ENCODE results near the gene NOS1AP. TPM values are rescaled to one million over a fixed set of nuclear protein-coding genes. Genes with fewer than 3 reads are reported as not detected.

The NOS1AP gene
- total and polyA plus RNA-seq, 2 experiments from 2014 or later, result 5.8 to 6.6 TPM

GRCh38 chr1:162038624-162039023 is 30.9 kb upstream of the NOS1AP start:
- TF ChIP-seq, protein P1, sequence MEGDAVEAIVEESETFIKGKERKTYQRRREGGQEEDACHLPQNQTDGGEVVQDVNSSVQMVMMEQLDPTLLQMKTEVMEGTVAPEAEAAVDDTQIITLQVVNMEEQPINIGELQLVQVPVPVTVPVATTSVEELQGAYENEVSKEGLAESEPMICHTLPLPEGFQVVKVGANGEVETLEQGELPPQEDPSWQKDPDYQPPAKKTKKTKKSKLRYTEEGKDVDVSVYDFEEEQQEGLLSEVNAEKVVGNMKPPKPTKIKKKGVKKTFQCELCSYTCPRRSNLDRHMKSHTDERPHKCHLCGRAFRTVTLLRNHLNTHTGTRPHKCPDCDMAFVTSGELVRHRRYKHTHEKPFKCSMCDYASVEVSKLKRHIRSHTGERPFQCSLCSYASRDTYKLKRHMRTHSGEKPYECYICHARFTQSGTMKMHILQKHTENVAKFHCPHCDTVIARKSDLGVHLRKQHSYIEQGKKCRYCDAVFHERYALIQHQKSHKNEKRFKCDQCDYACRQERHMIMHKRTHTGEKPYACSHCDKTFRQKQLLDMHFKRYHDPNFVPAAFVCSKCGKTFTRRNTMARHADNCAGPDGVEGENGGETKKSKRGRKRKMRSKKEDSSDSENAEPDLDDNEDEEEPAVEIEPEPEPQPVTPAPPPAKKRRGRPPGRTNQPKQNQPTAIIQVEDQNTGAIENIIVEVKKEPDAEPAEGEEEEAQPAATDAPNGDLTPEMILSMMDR (conservative IDR thresholded peaks at IDR 0.05; ENCODE audit: low read depth in 2 of 2), result no peak
- TF ChIP-seq JUNB (IDR thresholded peaks at IDR 0.05; ENCODE audit: unreplicated experiment), result no peak
- no peak for ATAC-seq

GRCh38 chr1:162040001-162040400 is 29.5 kb upstream of the NOS1AP start:
- Histone ChIP-seq H2AFZ (no peak overlapping the region), H3F3A (replicated peaks; ENCODE audit: low read depth) (no peaks in the 10 kb centered on the region), H3K4me1 (ENCODE audit: insufficient read depth) (no peaks in the 10 kb centered on the region), H3K9me2 (ENCODE audit: insufficient read depth) (no peaks in the 10 kb centered on the region), H3K27me3 (ENCODE audit: insufficient read depth) (no peaks in the 10 kb centered on the region), H3K4me3 (no peak overlapping the region), H3K36me3 (ENCODE audit: insufficient read depth) (no peaks in the 10 kb centered on the region), H4K20me1 (replicated peaks; ENCODE audit: insufficient read depth) (no peaks in the 10 kb centered on the region), H3K79me2 (replicated peaks; ENCODE audit: insufficient read depth) (no peaks in the 10 kb centered on the region), H3K27ac (ENCODE audit: low read depth) (no peak overlapping the region), H3K4me2 (no peak overlapping the region)
- Mint-ChIP-seq H3K9me3 (peaks cover 4% of the 10 kb centered on the region; the same call in 2 of the 3 replicates), H3K4me1 (peaks cover 4% of the 10 kb centered on the region; the same call in 2 of the 3 replicates), H3K27me3 (ENCODE audit: insufficient read depth, low read depth, poor library complexity) (no peaks in the 10 kb centered on the region), H3K4me3 (no peak overlapping the region), H3K36me3 (ENCODE audit: low read depth) (no peaks in the 10 kb centered on the region), H3K27ac (no peak overlapping the region)
- ATAC-seq (no peak), DNase-seq (ENCODE audit: low spot score) (no peak)
- TF ChIP-seq POLR2AphosphoS5 (IDR thresholded peaks at IDR 0.05; ENCODE audit: low read depth) (no peak), NANOG (IDR thresholded peaks at IDR 0.05; ENCODE audit: borderline replicate concordance) (no peak), EZH2phosphoT487 (IDR thresholded peaks at IDR 0.05; ENCODE audit: unreplicated experiment) (no peak), ETS1 (IDR thresholded peaks at IDR 0.05) (no peak), ZNF114 (CRISPR knock-in tag; IDR thresholded peaks at IDR 0.05) (no peak), ZNF331 (CRISPR knock-in tag; IDR thresholded peaks at IDR 0.05; ENCODE audit: low read depth) (no peak), EZH2 (IDR thresholded peaks at IDR 0.05; ENCODE audit: low read depth, unreplicated experiment) (no peak), JUNB (IDR thresholded peaks at IDR 0.05; ENCODE audit: unreplicated experiment) (no peak), REST (IDR thresholded peaks at IDR 0.05; ENCODE audit: unreplicated experiment) (no peak), CREB1 (CRISPR knock-in tag; IDR thresholded peaks at IDR 0.05; ENCODE audit: low read depth) (no peak), STAT1 (IDR thresholded peaks at IDR 0.05; ENCODE audit: unreplicated experiment) (no peak)

More at GRCh38 chr1:162038624-162039023, 30.9 kb upstream of the NOS1AP start:
- Histone ChIP-seq H3K79me2 (replicated peaks; ENCODE audit: insufficient read depth) (no peaks in the 10 kb centered on the region), H3F3A (replicated peaks; ENCODE audit: low read depth) (no peaks in the 10 kb centered on the region), H3K4me3 (no peak overlapping the region), H4K20me1 (replicated peaks; ENCODE audit: insufficient read depth) (no peaks in the 10 kb centered on the region), H2AFZ (no peak overlapping the region), H3K27me3 (ENCODE audit: insufficient read depth) (no peaks in the 10 kb centered on the region), H3K4me1 (ENCODE audit: insufficient read depth) (no peaks in the 10 kb centered on the region), H3K36me3 (ENCODE audit: insufficient read depth) (no peaks in the 10 kb centered on the region), H3K27ac (ENCODE audit: low read depth) (no peak overlapping the region), H3K9me2 (ENCODE audit: insufficient read depth) (no peaks in the 10 kb centered on the region), H3K4me2 (no peak overlapping the region)
- Mint-ChIP-seq H3K27ac (no peak overlapping the region), H3K4me1 (peaks cover 4% of the 10 kb centered on the region; the same call in 2 of the 3 replicates), H3K27me3 (ENCODE audit: insufficient read depth, low read depth, poor library complexity) (no peaks in the 10 kb centered on the region), H3K4me3 (no peak overlapping the region), H3K36me3 (ENCODE audit: low read depth) (no peaks in the 10 kb centered on the region), H3K9me3 (peaks cover 4% of the 10 kb centered on the region; the same call in 2 of the 3 replicates)
- DNase-seq (ENCODE audit: low spot score), result no peak
